GM19193 (cell line): Measurements from ENCODE around the gene TREML4.

Source experiments
- POLR2A ChIP-seq: IDR thresholded peaks from 4 replicates; pipeline ENCODE4 v1.6.1; 2011; ENCODE audit not compliant: insufficient read depth, insufficient read length; ENCODE audit errors: extremely low read depth

TREML4 gene

GRCh38 chr6:41199552-41200246 lies 28.4 kb upstream of the TREML4 start:
- TF ChIP-seq POLR2A, result no peak

- no peak for TF ChIP-seq POLR2A
Measured at GRCh38 chr6:41200296-41200900, 27.8 kb upstream of the TREML4 start.

- TF ChIP-seq POLR2A, result no peak
Measured at GRCh38 chr6:41200901-41201763, 27.0 kb upstream of the TREML4 start, which contains the start of gene TREML2. TREML2 (minus strand) TSS chr6:41201149; CDS start chr6:41201008, 141 bp downstream.

- no peak for TF ChIP-seq POLR2A
Measured at GRCh38 chr6:41201764-41202173, 26.4 kb upstream of the TREML4 start.

GRCh38 chr6:41204156-41204555 lies 24.0 kb upstream of the TREML4 start:
- TF ChIP-seq POLR2A, result no peak

- TF ChIP-seq POLR2A, result no peak
Measured at GRCh38 chr6:41208439-41209106, 19.6 kb upstream of the TREML4 start.

- no peak for TF ChIP-seq POLR2A
Measured at GRCh38 chr6:41209547-41210320, 18.4 kb upstream of the TREML4 start.

- no peak for TF ChIP-seq POLR2A
Measured at GRCh38 chr6:41214559-41215238, 13.4 kb upstream of the TREML4 start.

- no peak for TF ChIP-seq POLR2A
Measured at GRCh38 chr6:41215777-41216176, 12.4 kb upstream of the TREML4 start.

- no peak for TF ChIP-seq POLR2A
Measured at GRCh38 chr6:41216616-41217015, 11.5 kb upstream of the TREML4 start.

- no peak for TF ChIP-seq POLR2A
Measured at GRCh38 chr6:41222045-41222444, 6.1 kb upstream of the TREML4 start.

- no peak for TF ChIP-seq POLR2A
Measured at GRCh38 chr6:41222513-41222912, 5.6 kb upstream of the TREML4 start.

GRCh38 chr6:41224800-41225199 lies 3.3 kb upstream of the TREML4 start:
- TF ChIP-seq POLR2A, result no peak

GRCh38 chr6:41226752-41227151 lies 1.4 kb upstream of the TREML4 start:
- no peak for TF ChIP-seq POLR2A

GRCh38 chr6:41228616-41229015 lies 467 bp downstream of the TREML4 start:
- no peak for TF ChIP-seq POLR2A

GRCh38 chr6:41229721-41230120 lies 1.6 kb downstream of the TREML4 start:
- TF ChIP-seq POLR2A, result no peak
